Duodenal mucosa (tissue), 2 donors: ENCODE data around the gene PCSK5.
"Not testable (repeated sequence)": the region's sequence is repeated elsewhere in the genome, so short reads cannot be mapped to it uniquely, and the experiment has no call there.

ENCODE experiments used
- H3K27ac ChIP-seq: one replicate; pipeline ENCODE4 v1.7.0; 2013; ENCODE audit warnings: low read depth, low read length
- H3K27me3 ChIP-seq, 2 donors: one replicate each; pipeline ENCODE4 v1.7.0; 2013; ENCODE audit warnings: low read length in 2 of 2, control low read depth in 1 of 2; ENCODE audit not compliant: insufficient read depth in 2 of 2, control insufficient read depth in 1 of 2
- H3K36me3 ChIP-seq, 2 donors: one replicate each; pipeline ENCODE4 v1.7.0; 2013; ENCODE audit warnings: low read length in 2 of 2, control low read depth in 1 of 2; ENCODE audit not compliant: insufficient read depth in 2 of 2, control insufficient read depth in 1 of 2
- H3K4me1 ChIP-seq, 2 donors: one replicate each; pipeline ENCODE4 v1.7.0; 2013; ENCODE audit warnings: low read length in 2 of 2, control low read depth in 1 of 2; ENCODE audit not compliant: insufficient read depth in 2 of 2, control insufficient read depth in 1 of 2
- H3K4me3 ChIP-seq, 2 donors: one replicate each; pipeline ENCODE4 v1.7.0; 2013; ENCODE audit warnings: low read length in 2 of 2, low read depth in 1 of 2
- H3K9ac ChIP-seq, 2 donors: one replicate each; pipeline ENCODE4 v1.7.0; 2013; ENCODE audit warnings: low read length in 2 of 2, low read depth in 1 of 2
- H3K9me3 ChIP-seq, 2 donors: one replicate each; pipeline ENCODE4 v1.7.0; 2013; ENCODE audit warnings: low read length in 2 of 2, control low read depth in 1 of 2; ENCODE audit not compliant: control insufficient read depth in 1 of 2

The PCSK5 gene

GRCh38 chr9:75866273-75866871 lies 24.1 kb upstream of the PCSK5 start:
- H3K4me3 ChIP-seq: no peak overlapping the region
- H3K36me3 ChIP-seq: no peaks in the 10 kb centered on the region
- H3K9me3 ChIP-seq: no peaks in the 10 kb centered on the region
- H3K27me3 ChIP-seq: no peaks in the 10 kb centered on the region
- no peak overlapping the region for H3K9ac ChIP-seq
- peaks cover 7 to 14% of the 10 kb centered on the region in 2 donors for H3K4me1 ChIP-seq
- H3K27ac ChIP-seq: no peak overlapping the region

- H3K27ac ChIP-seq, H3K9me3 ChIP-seq, H3K27me3 ChIP-seq, H3K36me3 ChIP-seq, H3K9ac ChIP-seq, H3K4me3 ChIP-seq: not testable (repeated sequence)
- peaks cover 7 to 14% of the 10 kb centered on the region in 2 donors for H3K4me1 ChIP-seq
Observed at GRCh38 chr9:75868526-75868925, 21.9 kb upstream of the PCSK5 start.

- no peak overlapping the region for H3K4me3 ChIP-seq
- H3K27ac ChIP-seq: no peak overlapping the region
- no peaks in the 10 kb centered on the region for H3K36me3 ChIP-seq
- H3K27me3 ChIP-seq: no peaks in the 10 kb centered on the region
- H3K9ac ChIP-seq: no peak overlapping the region
- peaks cover 7 to 13% of the 10 kb centered on the region in 2 donors for H3K4me1 ChIP-seq
- no peaks in the 10 kb centered on the region for H3K9me3 ChIP-seq
Observed at GRCh38 chr9:75869236-75869635, 21.2 kb upstream of the PCSK5 start.

GRCh38 chr9:75870450-75870849 lies 20.0 kb upstream of the PCSK5 start:
- Histone ChIP-seq H3K27me3 (no peaks in the 10 kb centered on the region), H3K27ac (no peak overlapping the region), H3K9ac (no peak overlapping the region), H3K4me3 (no peak overlapping the region), H3K36me3 (no peaks in the 10 kb centered on the region), H3K9me3 (no peaks in the 10 kb centered on the region), H3K4me1 (peaks cover 7% of the 10 kb centered on the region in 2 donors)

GRCh38 chr9:75871624-75872023 lies 18.8 kb upstream of the PCSK5 start:
- H3K4me3 ChIP-seq: no peak overlapping the region
- H3K9ac ChIP-seq: no peak overlapping the region
- no peaks in the 10 kb centered on the region for H3K9me3 ChIP-seq
- H3K27ac ChIP-seq: no peak overlapping the region
- no peaks in the 10 kb centered on the region for H3K27me3 ChIP-seq
- peaks cover 7% of the 10 kb centered on the region in 2 donors for H3K4me1 ChIP-seq
- no peaks in the 10 kb centered on the region for H3K36me3 ChIP-seq

- H3K27me3 ChIP-seq: no peaks in the 10 kb centered on the region
- H3K36me3 ChIP-seq: no peaks in the 10 kb centered on the region
- no peak overlapping the region for H3K4me3 ChIP-seq
- no peaks in the 10 kb centered on the region for H3K9me3 ChIP-seq
- H3K4me1 ChIP-seq: peaks cover 7% of the 10 kb centered on the region in 2 donors
- H3K9ac ChIP-seq: no peak overlapping the region
- H3K27ac ChIP-seq: no peak overlapping the region
Observed at GRCh38 chr9:75873712-75874111, 16.8 kb upstream of the PCSK5 start.

- Histone ChIP-seq H3K27ac (no peak overlapping the region), H3K36me3 (no peaks in the 10 kb centered on the region), H3K4me1 (no peaks in the 10 kb centered on the region), H3K4me3 (no peak overlapping the region), H3K9ac (no peak overlapping the region), H3K9me3 (no peaks in the 10 kb centered on the region), H3K27me3 (no peaks in the 10 kb centered on the region)
Observed at GRCh38 chr9:75876999-75877640, 13.4 kb upstream of the PCSK5 start.

GRCh38 chr9:75878488-75878860 lies 12.0 kb upstream of the PCSK5 start:
- no peak overlapping the region for H3K4me3 ChIP-seq
- H3K4me1 ChIP-seq: no peaks in the 10 kb centered on the region
- no peak overlapping the region for H3K27ac ChIP-seq
- no peak overlapping the region for H3K9ac ChIP-seq
- no peaks in the 10 kb centered on the region for H3K36me3 ChIP-seq
- no peaks in the 10 kb centered on the region for H3K9me3 ChIP-seq
- no peaks in the 10 kb centered on the region for H3K27me3 ChIP-seq

GRCh38 chr9:75880618-75881017 lies 9.9 kb upstream of the PCSK5 start:
- Histone ChIP-seq H3K4me1 (no peaks in the 10 kb centered on the region), H3K9me3 (no peaks in the 10 kb centered on the region), H3K9ac (no peak overlapping the region), H3K27ac (no peak overlapping the region), H3K4me3 (no peak overlapping the region), H3K27me3 (no peaks in the 10 kb centered on the region), H3K36me3 (no peaks in the 10 kb centered on the region)

GRCh38 chr9:75881761-75882160 lies 8.7 kb upstream of the PCSK5 start:
- Histone ChIP-seq H3K9ac (no peak overlapping the region), H3K27ac (no peak overlapping the region), H3K36me3 (no peaks in the 10 kb centered on the region), H3K4me1 (no peaks in the 10 kb centered on the region), H3K4me3 (no peak overlapping the region), H3K9me3 (no peaks in the 10 kb centered on the region), H3K27me3 (no peaks in the 10 kb centered on the region)
